Articular chondrocyte of knee joint (primary cell): ENCODE data around the gene SLC2A10. TPM values are rescaled to one million over a fixed set of nuclear protein-coding genes. Genes with fewer than 3 reads are reported as not detected.

ENCODE experiments used
- total RNA-seq: library from RNA; depleted of rRNA; stranded (reverse); fragments of >200 nt; gene quantifications from 2 replicates; pipeline ENCODE4 v1.2.3, GENCODE V29; 2012

Gene SLC2A10
- total RNA-seq: 37.6 and 38.8 TPM in 2 replicates

DNA sequence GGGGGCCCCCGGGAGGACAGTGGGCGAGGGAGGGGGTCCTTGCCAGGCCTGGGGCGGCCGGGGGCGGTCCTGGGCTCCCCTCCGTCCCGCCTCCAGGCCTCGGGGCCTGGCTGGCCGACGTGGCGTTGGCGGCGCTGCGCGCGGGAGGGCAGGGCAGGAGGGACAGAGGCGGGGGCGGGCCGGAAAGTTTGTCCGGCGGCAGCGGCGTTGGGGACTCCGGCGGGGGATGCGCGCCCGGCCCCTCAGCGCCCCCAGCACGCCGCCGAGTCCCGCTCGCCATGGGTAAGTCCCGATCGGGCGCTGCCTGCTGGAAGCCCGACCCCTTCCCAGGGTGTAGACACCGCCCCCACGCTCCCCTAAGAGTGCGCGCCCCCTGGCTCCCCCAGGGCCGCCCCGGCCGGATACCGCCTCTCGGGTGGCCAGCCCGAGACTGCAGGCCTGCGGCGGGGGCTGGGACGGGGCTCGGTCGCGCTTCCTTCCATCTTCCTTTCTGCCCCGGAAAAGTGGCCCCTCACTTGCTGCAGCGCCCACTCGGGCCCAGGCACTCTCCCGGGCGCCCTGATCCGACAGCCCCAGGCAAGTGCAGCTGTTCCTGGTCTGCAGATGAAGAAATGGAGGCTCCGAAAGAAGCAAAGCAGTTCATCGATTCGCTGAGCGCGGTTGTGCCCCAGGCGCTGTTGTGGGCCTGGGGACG is at the start of gene SLC2A10:
SLC2A10 (plus strand) TSS at position 191 of the 694 bp plus-strand sequence; CDS start at position 279, 88 bp downstream.

DNA sequence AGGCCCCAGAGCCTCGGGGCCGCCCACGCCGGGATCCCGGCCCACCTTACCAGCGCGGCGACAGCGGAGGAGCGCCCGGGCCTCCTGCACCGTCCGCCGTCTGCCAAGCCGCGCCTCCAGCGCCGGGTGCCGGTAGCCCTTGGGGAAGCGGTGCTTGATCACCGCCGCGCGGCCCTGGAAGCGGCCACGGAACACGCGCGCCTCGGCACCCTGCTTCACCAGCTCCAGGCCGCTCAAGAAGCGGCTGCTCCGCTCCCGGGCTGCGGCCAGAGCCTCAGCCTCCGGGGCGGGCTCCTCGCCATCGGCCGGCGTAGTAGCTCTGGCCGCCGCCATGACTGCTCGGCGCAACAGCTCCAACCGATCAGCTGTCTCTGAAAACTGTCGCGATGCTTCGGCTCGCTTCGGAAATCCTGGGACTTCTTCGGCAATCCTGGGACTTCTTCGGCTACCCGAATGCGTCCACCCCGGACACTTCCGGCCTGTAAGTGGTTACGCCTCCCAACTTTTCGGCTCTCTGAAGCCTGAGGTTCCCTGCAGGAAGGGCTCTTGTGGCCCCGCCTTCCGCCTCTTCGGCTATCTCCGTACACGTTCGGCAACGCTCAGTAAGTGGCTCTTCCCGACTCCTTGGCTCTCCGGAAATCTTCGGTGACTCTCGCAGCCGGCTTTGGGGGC is 20.2 kb upstream of the SLC2A10 start, which contains the start of gene TP53RK:
TP53RK (minus strand) TSS at position 363 of the 672 bp plus-strand sequence; CDS start at position 333, 30 bp downstream.

Other genes starting within 250 kb of the SLC2A10 start
- 6.9 and 8.3 TPM in 2 replicates for gene ZNF334, start 196.1 kb upstream of the SLC2A10 start, total RNA-seq
- gene OCSTAMP, start 159.0 kb upstream of the SLC2A10 start, total RNA-seq: not detected in 2 replicates
- gene SLC13A3, start 58.2 kb upstream of the SLC2A10 start, total RNA-seq: 1.5 and 1.6 TPM in 2 replicates
- 14.7 and 14.8 TPM in 2 replicates for gene TP53RK, start 20.2 kb upstream of the SLC2A10 start, total RNA-seq
- 0.78 and 1.8 TPM in 2 replicates for gene EYA2, start 185.2 kb downstream of the SLC2A10 start, total RNA-seq